ENCODE results near the gene PGBD5.

GRCh38 chr1:230366504-230366915, 59.6 kb downstream of the PGBD5 start:
- no peak for TF ChIP-seq CTCF (CRISPR knock-in tag; IDR thresholded peaks at IDR 0.05)
- no peak for TF ChIP-seq ZBTB40 (IDR thresholded peaks at IDR 0.05)
- no peak for TF ChIP-seq ZBTB40 (CRISPR knock-in tag; IDR thresholded peaks at IDR 0.05)
- TF ChIP-seq ZBTB25 (CRISPR knock-in tag; IDR thresholded peaks at IDR 0.05), result no peak
- no peak for TF ChIP-seq ZNF235 (CRISPR knock-in tag; IDR thresholded peaks at IDR 0.05; ENCODE audit: borderline replicate concordance)
- no peak for TF ChIP-seq ZFP41 (CRISPR knock-in tag; IDR thresholded peaks at IDR 0.05; ENCODE audit: borderline replicate concordance)
- TF ChIP-seq BCL6 (CRISPR knock-in tag; IDR thresholded peaks at IDR 0.05), result no peak
